Pancreas (tissue), 10 donors: ENCODE results near the gene CLN6. TPM values are rescaled to one million over a fixed set of nuclear protein-coding genes. Genes with fewer than 3 reads are reported as not detected.
A peak's percentile ranks its signal among the peaks of the same experiment; 100 is the strongest.
"Not testable (repeated sequence)": the region's sequence is repeated elsewhere in the genome, so short reads cannot be mapped to it uniquely, and the experiment has no call there.

Experiments used
- ATAC-seq, 4 donors: fragments of 200-7000 bp; cut with Tn5 transposase; one replicate each; pipeline versions ENCODE4 v1.8.0 to v1.9.1; 2020; ENCODE audit warnings: mild to moderate bottlenecking in 4 of 4, moderate library complexity in 4 of 4
- DNase-seq, 6 donors: peaks; one replicate each; pipeline ENCODE4 v3.0.0-alpha.2; 2020
- FAIRE-seq: peaks from 2 replicates; lab custom pipeline; 2012; peaks lifted over from hg19 to GRCh38; lab: Jason Lieb, UNC
- H3K27ac ChIP-seq, 4 donors: fragments of 200-600 bp; sonication (generic); 1 replicate in 3 of 4; 2 replicates in 1 of 4; pipeline versions ENCODE4 v1.5.0 to v1.8.0; 2020
- H3K27me3 ChIP-seq, 4 donors: fragments of 200-600 bp; one replicate each; pipeline ENCODE4 v1.8.0; 2021
- H3K36me3 ChIP-seq, 3 donors: fragments of 200-600 bp; sonication (generic) in 1 of 3; one replicate each; pipeline versions ENCODE4 v1.5.0 to v1.8.0; 2020 to 2021
- H3K4me1 ChIP-seq, 3 donors: fragments of 200-600 bp; one replicate each; pipeline ENCODE4 v1.8.0; 2021
- H3K4me3 ChIP-seq, 4 donors: fragments of 200-600 bp; sonication (generic) in 2 of 4; one replicate each; pipeline versions ENCODE4 v1.5.0 to v1.8.0; 2020 to 2021
- H3K9me3 ChIP-seq, 4 donors: fragments of 200-600 bp; one replicate each; pipeline ENCODE4 v1.8.0; 2021
- CTCF ChIP-seq, 4 donors: fragments of 200-600 bp; sonication (generic) in 3 of 4; IDR thresholded peaks; one replicate each; pipeline versions ENCODE4 v1.5.0 to v1.8.0; 2021; ENCODE audit warnings: antibody characterized with exemption in 4 of 4
- WGBS, 2 donors: extraction: QIAGEN DNeasy Blood & Tissue Kit; methylation state at CpG; one replicate each; pipeline ENCODE4 v1.1.7; 2013; 5-methylcytosine and 5-hydroxymethylcytosine counted together
- intact Hi-C, 3 donors: fragments of 100-400 bp; cut with DNase I; formaldehyde crosslinking; loops; one replicate each; pipeline versions ENCODE4 v1.11.1 to v1.14.2; 2022
- polyA plus RNA-seq, 2 donors: library from polyadenylated mRNA; stranded (reverse); fragments of 200-250 nt; gene quantifications; one replicate each; pipeline ENCODE4 v1.2.3, GENCODE V29; 2013
- total RNA-seq, 6 donors: library from RNA; stranded (reverse); fragmentation: NEBNext Ultra II Directional in 4 of 6; extraction: Animal tissue kit (Norgen Biotek cat#: 25700) in 4 of 6; gene quantifications; one replicate each; pipeline versions ENCODE4 v1.2.1 to v1.2.4, GENCODE V29; 2021 to 2023
- donor health status: healthy with polysubstance abuse.
- donor health status: DM: no; HTN: no; CAD: no; lungs with moderate emphysema.
- donor health status: DM: no; HTN: no; CAD: no.
- donor health status: control.
- donor health status: control.
- donor health status: Bipolar disorder and iron deficiency.
- donor health status: DM: yes; HTN: yes; CAD: no.
- donor health status: DM: no; HTN: no; CAD: no.
- donor health status: DM: no; HTN: no; CAD: no.
- donor health status: DM: yes; HTN: yes; CAD: no.

The CLN6 gene
- total and polyA plus RNA-seq, 8 donors = 10.6 to 23.3 (median 13.6) TPM

- H3K27me3 ChIP-seq = no peaks in the 10 kb centered on the region
- ATAC-seq (peak; percentile 94 to 95 (median 94)), DNase-seq (peak; percentile 86 to 95 (median 90)), FAIRE-seq (no peak)
- H3K4me1 ChIP-seq = peaks cover 7 to 17% (median 7%) of the 10 kb centered on the region in 3 donors
- intact Hi-C loops = no loop called here
- TF ChIP-seq CTCF (IDR thresholded peaks at IDR 0.05) = no peak
- WGBS, 2 donors = 19% methylated on average over 16 of the region's 16 CpGs
- peak within 1 kb of the TSS; percentile 68 to 76 (median 71) for H3K27ac ChIP-seq
- peak within 1 kb of the TSS in 2 of 4 donors; percentile 17 to 30 for H3K4me3 ChIP-seq
- H3K9me3 ChIP-seq = no peaks in the 10 kb centered on the region
- no peaks in the 10 kb centered on the region for H3K36me3 ChIP-seq
These were observed 24.6 kb downstream of the CLN6 start, which contains the start of gene CALML4 for GRCh38 chr15:68204776-68205557. Gene CALML4 (minus strand): TSS chr15:68205332. CDS start chr15:68205247, 85 bp downstream.

GRCh38 chr15:68204361-68204760 is 25.2 kb downstream of the CLN6 start:
- 84% methylated on average over 7 of the region's 7 CpGs for WGBS, 2 donors
- no peak for FAIRE-seq
- Histone ChIP-seq H3K36me3 (no peaks in the 10 kb centered on the region), H3K27ac (peak overlapping the region in 3 of 4 donors; percentile 70 to 76 (median 72)), H3K4me3 (peak overlapping the region in 2 of 4 donors; percentile 17 to 30), H3K27me3 (no peaks in the 10 kb centered on the region), H3K4me1 (peaks cover 7 to 17% (median 7%) of the 10 kb centered on the region in 3 donors), H3K9me3 (no peaks in the 10 kb centered on the region)
- no peak for TF ChIP-seq CTCF (IDR thresholded peaks at IDR 0.05)
- ATAC-seq = no peak
- intact Hi-C loops = no loop called here
- no peak for DNase-seq

GRCh38 chr15:68203956-68204355 is 25.6 kb downstream of the CLN6 start:
- H3K27ac ChIP-seq = no peak overlapping the region
- WGBS, 2 donors = 94 to 96% methylated on average over 5 of the region's 5 CpGs
- peak overlapping the region in 1 of 4 donors; percentile 17 for H3K4me3 ChIP-seq
- intact Hi-C loops = no loop called here
- no peak for FAIRE-seq
- H3K4me1 ChIP-seq = peaks cover 7 to 17% (median 7%) of the 10 kb centered on the region in 3 donors
- H3K9me3 ChIP-seq = no peaks in the 10 kb centered on the region
- no peaks in the 10 kb centered on the region for H3K27me3 ChIP-seq
- ATAC-seq = no peak
- H3K36me3 ChIP-seq = no peaks in the 10 kb centered on the region
- DNase-seq = no peak
- no peak for TF ChIP-seq CTCF (IDR thresholded peaks at IDR 0.05)

DNA sequence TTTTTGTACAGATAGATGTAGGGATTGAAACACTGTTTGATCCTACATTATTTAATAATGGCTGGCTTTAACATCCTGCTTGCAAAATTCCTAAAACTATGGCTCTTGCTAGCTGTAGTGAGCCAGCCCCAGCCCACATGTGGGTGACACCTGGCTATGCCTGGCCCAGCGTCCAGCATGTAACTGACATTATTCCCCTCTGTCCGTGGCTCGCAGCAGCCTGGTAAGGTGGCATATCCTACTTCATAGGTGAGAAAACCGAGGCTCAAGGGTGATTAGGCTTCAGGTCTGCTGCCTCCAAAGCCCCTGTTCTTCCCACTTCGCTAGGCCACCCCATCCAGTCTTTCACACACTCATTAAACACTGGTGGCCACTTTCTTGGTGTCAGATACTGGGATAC is 26.0 kb downstream of the CLN6 start:
- no peaks in the 10 kb centered on the region for H3K36me3 ChIP-seq
- H3K9me3 ChIP-seq = no peaks in the 10 kb centered on the region
- no peak for DNase-seq
- ATAC-seq = no peak
- intact Hi-C loops = no loop called here
- H3K27me3 ChIP-seq = no peaks in the 10 kb centered on the region
- peaks cover 7 to 17% (median 7%) of the 10 kb centered on the region in 3 donors for H3K4me1 ChIP-seq
- no peak overlapping the region for H3K4me3 ChIP-seq
- no peak for FAIRE-seq
- WGBS, 2 donors = 94 to 97% methylated on average over 5 of the region's 5 CpGs
- H3K27ac ChIP-seq = no peak overlapping the region
- no peak for TF ChIP-seq CTCF (IDR thresholded peaks at IDR 0.05)

DNA sequence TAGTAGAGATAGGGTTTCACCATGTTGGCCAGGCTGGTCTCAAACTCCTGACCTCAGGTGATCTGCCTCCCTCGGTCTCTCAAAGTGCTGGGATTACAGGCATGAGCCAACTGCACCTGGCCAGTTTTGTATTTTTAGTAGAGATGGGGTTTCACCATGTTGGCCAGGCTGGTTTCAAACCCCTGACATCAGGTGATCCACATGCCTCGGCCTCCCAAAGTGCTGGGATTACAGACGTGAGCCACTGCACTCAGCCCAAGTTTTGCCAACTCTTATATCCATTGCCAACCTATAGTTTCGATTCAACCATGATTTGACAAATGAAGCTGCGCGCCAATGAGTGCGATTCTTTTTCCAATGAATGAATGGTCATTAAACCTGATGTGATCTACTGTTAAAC is 26.5 kb downstream of the CLN6 start:
- WGBS, 2 donors = 93 to 94% methylated on average over 7 of the region's 7 CpGs
- H3K9me3 ChIP-seq, FAIRE-seq, H3K27ac ChIP-seq, ATAC-seq, H3K36me3 ChIP-seq, H3K4me3 ChIP-seq, intact Hi-C loops, H3K27me3 ChIP-seq, DNase-seq: not testable (repeated sequence)
- peaks cover 7 to 17% (median 7%) of the 10 kb centered on the region in 3 donors for H3K4me1 ChIP-seq
